NCI-H146 (cell line): ENCODE results near the gene NRAP.

Source experiments
- DNase-seq: peaks from one replicate; lab custom pipeline; 2025; lab: John Stamatoyannopoulos, UW

NRAP gene

GRCh38 chr10:113609704-113610108, 54.1 kb downstream of the NRAP start:
- DNase-seq, result no peak

- no peak for DNase-seq
Measured at GRCh38 chr10:113605268-113605978, 58.4 kb downstream of the NRAP start.

GRCh38 chr10:113604572-113604971, 59.3 kb downstream of the NRAP start:
- DNase-seq, result no peak

- DNase-seq, result no peak
Measured at GRCh38 chr10:113603057-113603777, 60.6 kb downstream of the NRAP start.

GRCh38 chr10:113600569-113600968, 63.3 kb downstream of the NRAP start:
- DNase-seq, result no peak

GRCh38 chr10:113594652-113595051, 69.2 kb downstream of the NRAP start:
- DNase-seq, result peak; percentile 46

GRCh38 chr10:113592380-113592779, 71.5 kb downstream of the NRAP start:
- DNase-seq, result no peak

- no peak for DNase-seq
Measured at GRCh38 chr10:113590581-113590980, 73.3 kb downstream of the NRAP start.

- DNase-seq, result no peak
Measured at GRCh38 chr10:113589201-113589770, 74.6 kb downstream of the NRAP start.

GRCh38 chr10:113585949-113586348, 77.9 kb downstream of the NRAP start:
- DNase-seq, result no peak

- DNase-seq, result no peak
Measured at GRCh38 chr10:113583571-113583970, 80.3 kb downstream of the NRAP start.

GRCh38 chr10:113581092-113581491, 82.7 kb downstream of the NRAP start:
- no peak for DNase-seq

- DNase-seq, result no peak
Measured at GRCh38 chr10:113578773-113579172, 85.1 kb downstream of the NRAP start.

GRCh38 chr10:113576852-113577251, 87.0 kb downstream of the NRAP start:
- no peak for DNase-seq

GRCh38 chr10:113573368-113573767, 90.5 kb downstream of the NRAP start:
- no peak for DNase-seq

- no peak for DNase-seq
Measured at GRCh38 chr10:113572520-113573290, 91.1 kb downstream of the NRAP start.

GRCh38 chr10:113569576-113569975, 94.3 kb downstream of the NRAP start:
- no peak for DNase-seq

- DNase-seq, result peak; percentile 99
Measured at GRCh38 chr10:113566888-113567287, 97.0 kb downstream of the NRAP start.

GRCh38 chr10:113565364-113565763, 98.5 kb downstream of the NRAP start:
- peak; percentile 69 for DNase-seq

- peak; percentile 80 for DNase-seq
Measured at GRCh38 chr10:113563306-113564088, 100.3 kb downstream of the NRAP start.

GRCh38 chr10:113562704-113563103, 101.1 kb downstream of the NRAP start:
- peak; percentile 38 for DNase-seq

GRCh38 chr10:113562069-113562468, 101.8 kb downstream of the NRAP start:
- no peak for DNase-seq
